HG02588 (cell line): Measurements from ENCODE around the gene CRTAP.
"Not testable (repeated sequence)": the region's sequence is repeated elsewhere in the genome, so short reads cannot be mapped to it uniquely, and the experiment has no call there.

Source experiments
- ATAC-seq: cut with Tn5 transposase; IDR thresholded peaks from one replicate; pipeline ENCODE4 v1.9.1; 2021; ENCODE audit warnings: mild to moderate bottlenecking, moderate library complexity; ENCODE audit not compliant: unreplicated experiment

Gene CRTAP

GRCh38 chr3:33113772-33114621 lies at the start of gene CRTAP:
Gene CRTAP (plus strand): TSS chr3:33114014. CDS start chr3:33114078, 64 bp downstream.
- ATAC-seq = peak; percentile 78

- no peak for ATAC-seq
Measured at GRCh38 chr3:33064929-33065328, 48.9 kb upstream of the CRTAP start.

GRCh38 chr3:33067484-33067883 lies 46.3 kb upstream of the CRTAP start:
- ATAC-seq = no peak

GRCh38 chr3:33069862-33070261 lies 44.0 kb upstream of the CRTAP start:
- ATAC-seq = not testable (repeated sequence)

- ATAC-seq = no peak
Measured at GRCh38 chr3:33071181-33071580, 42.6 kb upstream of the CRTAP start.

GRCh38 chr3:33071946-33072345 lies 41.9 kb upstream of the CRTAP start:
- no peak for ATAC-seq

- ATAC-seq = no peak
Measured at GRCh38 chr3:33074217-33075067, 39.4 kb upstream of the CRTAP start.

GRCh38 chr3:33075995-33076394 lies 37.8 kb upstream of the CRTAP start:
- no peak for ATAC-seq

- ATAC-seq = no peak
Measured at GRCh38 chr3:33076952-33077351, 36.9 kb upstream of the CRTAP start.

GRCh38 chr3:33077976-33078375 lies 35.8 kb upstream of the CRTAP start:
- ATAC-seq = no peak

- not testable (repeated sequence) for ATAC-seq
Measured at GRCh38 chr3:33079813-33080212, 34.0 kb upstream of the CRTAP start.

- no peak for ATAC-seq
Measured at GRCh38 chr3:33081812-33082211, 32.0 kb upstream of the CRTAP start.

GRCh38 chr3:33083958-33084357 lies 29.9 kb upstream of the CRTAP start:
- no peak for ATAC-seq

- no peak for ATAC-seq
Measured at GRCh38 chr3:33088691-33089090, 25.1 kb upstream of the CRTAP start.

- peak; percentile 89 for ATAC-seq
Measured at GRCh38 chr3:33089515-33089914, 24.3 kb upstream of the CRTAP start.

- ATAC-seq = no peak
Measured at GRCh38 chr3:33091746-33092145, 22.1 kb upstream of the CRTAP start.

GRCh38 chr3:33092496-33093254 lies 21.1 kb upstream of the CRTAP start:
- no peak for ATAC-seq

- no peak for ATAC-seq
Measured at GRCh38 chr3:33093847-33094246, 20.0 kb upstream of the CRTAP start.

- no peak for ATAC-seq
Measured at GRCh38 chr3:33095436-33095835, 18.4 kb upstream of the CRTAP start.

GRCh38 chr3:33096093-33096868 lies 17.5 kb upstream of the CRTAP start:
- ATAC-seq = peak; percentile 52
